Right kidney (tissue), 1 donor: Measurements from ENCODE around the gene HNRNPA0.
A peak's percentile ranks its signal among the peaks of the same experiment; 100 is the strongest.

Experiments used
- DNase-seq: peaks from one replicate; pipeline ENCODE4 v3.0.0-alpha.2; 2016

HNRNPA0 gene

DNA sequence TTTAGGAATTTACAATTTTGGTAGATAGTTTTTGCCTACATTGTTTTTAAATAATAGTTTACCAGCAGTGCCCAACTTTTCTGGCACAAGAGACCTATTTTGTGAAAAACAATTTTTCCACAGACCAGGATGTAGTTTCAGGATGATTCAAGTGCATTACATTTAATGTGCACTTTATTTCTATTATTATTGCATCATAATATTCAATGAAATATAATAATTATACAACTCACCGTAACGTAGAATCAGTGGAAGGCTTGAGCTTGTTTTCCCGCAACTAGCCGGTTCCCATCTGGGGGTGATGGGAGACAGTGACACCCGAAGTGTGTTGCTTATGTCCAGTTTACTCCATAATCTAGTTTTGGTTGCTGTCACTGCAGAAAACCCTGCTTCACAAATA, 3.5 kb upstream of the HNRNPA0 start:
- no peak for DNase-seq

DNA sequence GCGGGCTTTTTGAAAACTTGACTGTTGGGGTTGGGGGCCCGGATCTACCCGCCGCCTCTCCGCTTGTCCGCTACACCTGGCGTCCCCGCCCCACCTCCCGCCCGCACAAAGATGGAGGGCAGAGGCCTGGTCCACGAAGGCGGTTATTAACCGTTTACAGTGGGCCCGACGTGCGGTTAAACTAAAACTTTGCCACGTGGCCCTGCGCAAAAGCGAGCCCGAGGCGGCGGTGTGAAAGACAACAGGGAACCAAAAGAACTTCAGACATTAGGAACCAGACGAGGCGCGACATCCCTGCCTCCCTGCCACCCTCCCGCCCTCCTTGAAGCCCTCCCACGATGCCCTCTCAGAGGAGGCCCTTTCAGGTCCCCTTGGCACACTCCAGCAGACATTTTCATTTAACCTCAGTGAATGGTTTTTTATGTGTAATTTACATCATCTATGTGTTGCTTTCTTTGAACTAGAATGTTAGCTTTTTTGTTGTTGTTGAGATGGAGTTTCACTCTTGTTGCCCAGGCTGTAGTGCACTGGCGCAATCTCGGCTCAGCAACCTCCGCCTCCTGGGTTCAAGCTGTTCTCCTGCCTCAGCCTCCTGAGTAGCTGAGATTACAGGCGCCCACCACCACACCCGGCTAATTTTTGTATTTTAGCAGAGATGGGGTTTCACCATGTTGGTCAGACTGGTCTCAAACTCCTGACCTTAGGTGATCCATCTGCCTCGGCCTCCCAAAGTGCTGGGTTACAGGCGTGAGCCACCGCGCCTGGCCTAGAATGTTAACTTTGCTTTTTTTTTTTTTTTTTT, 999 bp upstream of the HNRNPA0 start:
- peak; percentile 94 for DNase-seq

DNA sequence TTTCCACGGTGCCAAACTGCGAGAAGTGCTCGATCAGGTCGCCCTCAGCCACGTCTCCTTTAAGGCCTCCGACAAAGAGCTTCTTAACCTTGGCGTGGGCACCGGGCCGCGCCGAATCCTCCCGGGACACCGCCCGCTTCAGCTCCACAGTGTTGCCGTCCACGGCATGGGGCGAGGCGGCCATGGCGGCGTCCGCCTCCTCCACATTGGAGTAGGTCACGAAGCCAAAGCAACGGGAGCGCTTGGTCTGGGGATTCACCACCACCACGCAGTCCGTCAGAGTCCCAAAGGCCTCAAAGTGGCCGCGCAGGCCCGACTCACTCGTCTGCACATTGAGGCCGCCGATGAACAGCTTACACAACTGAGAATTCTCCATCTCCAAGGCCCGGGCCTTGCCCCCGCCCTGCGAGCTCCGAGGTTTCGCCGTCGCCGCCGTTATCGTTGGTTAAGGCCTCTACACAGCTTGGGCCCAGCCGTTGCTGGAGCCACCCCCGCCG, 424 bp downstream of the HNRNPA0 start:
- DNase-seq = peak; percentile 90

DNA sequence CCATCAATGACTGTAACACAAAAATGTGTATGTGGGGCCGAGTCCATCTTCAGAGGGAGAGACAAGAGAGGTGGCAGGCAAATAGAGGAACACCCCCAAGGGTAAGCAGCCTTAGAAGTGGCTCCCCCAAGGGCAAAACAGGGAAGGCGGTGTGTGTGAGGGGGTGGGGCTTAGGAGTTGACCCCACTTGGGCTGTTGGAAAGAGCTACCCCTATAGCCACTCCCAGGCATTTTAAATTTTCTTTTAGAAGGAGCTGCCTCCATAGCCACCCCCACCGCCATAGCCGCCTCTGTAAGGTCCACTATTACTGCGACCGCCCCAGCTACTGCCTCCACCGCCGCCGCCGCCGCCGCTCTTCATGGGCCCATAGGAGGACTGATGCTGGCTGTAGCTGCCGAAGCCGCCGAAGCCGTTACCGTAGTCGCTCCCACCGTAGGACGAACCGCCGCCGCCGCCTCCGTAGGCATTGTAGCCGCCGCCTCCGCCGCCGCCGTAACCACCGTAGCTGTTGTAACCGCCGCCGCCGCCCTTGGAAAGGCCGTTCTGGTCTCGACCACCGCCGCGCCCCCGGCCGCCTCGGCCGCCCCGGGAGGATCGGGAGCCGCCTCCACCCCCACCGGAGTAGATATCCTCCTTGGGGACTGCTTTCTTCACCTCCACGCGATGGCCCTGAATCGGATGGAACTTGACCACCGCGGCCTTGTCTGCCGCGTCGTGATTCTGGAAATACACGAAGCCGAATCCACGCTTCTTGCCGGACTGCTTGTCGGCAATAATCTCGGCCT, 1.1 kb downstream of the HNRNPA0 start:
- DNase-seq = no peak

DNA sequence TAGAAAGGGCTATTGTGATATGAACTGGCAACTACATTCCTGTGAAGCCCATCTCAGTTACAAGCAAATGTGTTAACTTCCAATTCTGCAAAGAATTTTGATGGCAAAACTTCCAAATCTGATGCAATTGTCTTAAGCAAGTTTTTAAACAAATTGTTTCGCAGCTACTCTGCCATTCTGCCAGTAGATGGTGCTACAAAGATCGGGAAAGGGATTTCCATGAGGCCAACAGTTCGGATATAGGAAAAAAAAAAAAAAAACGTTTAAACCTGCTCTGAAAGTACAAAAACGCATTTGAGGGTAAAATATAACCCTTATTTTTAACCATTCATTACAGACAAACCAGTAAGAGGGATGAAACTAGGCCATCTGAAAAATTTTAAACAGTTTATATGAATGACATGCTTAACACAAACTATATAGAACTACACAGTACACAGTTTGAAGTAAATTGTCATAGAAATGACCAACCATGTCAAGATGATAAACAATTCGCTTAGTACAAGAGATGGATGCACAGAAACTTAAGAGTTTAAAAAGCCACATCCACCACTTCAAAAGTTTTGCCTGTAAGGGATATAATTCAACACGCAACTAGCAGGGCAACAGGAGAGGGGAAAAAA, 2.2 kb downstream of the HNRNPA0 start:
- peak; percentile 24 for DNase-seq

DNA sequence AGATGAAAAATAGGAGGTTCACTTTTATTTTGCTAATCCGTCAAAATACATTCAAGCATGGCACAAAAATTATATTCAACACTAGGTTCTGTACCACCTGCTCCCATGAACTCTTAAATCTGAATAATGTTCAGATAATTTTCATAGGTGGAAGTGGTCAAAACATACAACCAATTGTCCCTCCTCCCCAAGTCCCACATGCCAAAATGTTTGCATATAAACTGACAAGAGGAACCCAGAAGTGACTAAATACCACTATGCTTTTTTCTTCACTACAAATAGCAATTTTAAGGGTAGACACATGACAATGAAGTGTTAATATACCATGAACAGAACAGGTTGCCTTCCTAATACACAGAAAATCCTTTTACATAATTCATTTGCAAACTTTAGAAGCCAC, 3.7 kb downstream of the HNRNPA0 start:
- DNase-seq = no peak

DNA sequence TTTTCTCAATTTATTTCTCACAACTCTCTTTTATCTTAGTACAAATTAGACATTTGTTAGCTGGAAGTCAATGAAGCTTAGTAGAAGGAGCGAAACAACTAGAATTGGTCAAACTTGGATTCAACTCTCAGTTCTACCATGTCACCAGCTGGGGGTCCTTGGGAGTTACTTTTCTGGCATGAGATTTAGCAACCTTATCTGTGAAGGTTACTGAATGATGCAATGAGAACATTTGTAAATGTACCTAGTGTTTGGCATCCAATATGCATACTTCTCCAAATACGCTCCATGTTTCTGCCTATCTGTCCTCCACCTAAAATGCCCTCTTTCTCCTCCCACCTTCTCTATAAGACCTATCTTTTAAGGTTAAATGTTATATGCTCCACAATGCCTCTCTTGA, 6.3 kb downstream of the HNRNPA0 start:
- DNase-seq = no peak

DNA sequence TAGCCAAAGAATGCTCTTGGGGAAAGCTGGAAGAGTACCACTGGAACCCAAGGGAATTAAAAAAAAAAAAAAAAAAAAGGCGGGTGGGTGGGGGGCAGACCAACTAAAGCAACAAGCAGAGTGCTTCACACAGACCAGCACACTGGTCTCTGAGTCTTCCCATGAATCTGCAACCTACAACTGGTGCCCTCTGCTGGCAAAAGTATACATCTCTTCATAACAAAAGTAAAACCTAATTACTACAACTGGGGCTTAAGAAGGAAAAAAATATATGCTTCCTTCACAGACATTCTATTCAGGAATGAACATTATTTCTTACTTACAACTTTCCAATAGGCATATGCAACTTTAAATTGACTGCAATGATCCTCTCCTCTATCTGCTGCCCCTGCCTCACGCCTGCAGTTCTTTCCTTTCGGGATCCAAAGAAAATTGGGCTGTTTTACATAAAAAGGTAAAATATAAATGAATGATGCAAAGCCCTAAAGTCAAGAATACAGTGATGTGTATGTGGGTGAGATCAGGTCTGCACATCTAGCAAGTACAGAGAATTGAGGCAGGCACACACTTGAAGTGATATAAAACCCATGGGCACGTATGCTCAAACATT, 11.0 kb downstream of the HNRNPA0 start:
- DNase-seq = no peak

DNA sequence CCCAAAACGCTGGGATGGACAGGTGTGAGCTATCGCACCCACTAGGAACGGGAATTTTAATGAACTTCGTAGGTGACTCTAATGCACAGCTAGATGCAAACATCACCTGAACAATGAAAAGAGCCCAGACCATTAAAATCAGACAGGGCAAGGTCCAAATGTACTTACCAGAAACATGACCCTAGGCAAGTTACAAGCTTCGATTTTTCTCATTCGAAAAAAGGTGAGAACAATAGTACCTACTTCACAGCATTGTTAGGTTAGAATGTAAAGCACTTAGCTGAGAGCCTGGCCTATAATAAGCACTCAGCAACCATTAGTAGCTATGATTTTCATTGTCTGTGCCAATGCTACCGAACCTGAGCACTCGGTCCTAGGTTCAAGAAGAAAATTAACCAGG, 12.4 kb downstream of the HNRNPA0 start:
- DNase-seq = no peak

DNA sequence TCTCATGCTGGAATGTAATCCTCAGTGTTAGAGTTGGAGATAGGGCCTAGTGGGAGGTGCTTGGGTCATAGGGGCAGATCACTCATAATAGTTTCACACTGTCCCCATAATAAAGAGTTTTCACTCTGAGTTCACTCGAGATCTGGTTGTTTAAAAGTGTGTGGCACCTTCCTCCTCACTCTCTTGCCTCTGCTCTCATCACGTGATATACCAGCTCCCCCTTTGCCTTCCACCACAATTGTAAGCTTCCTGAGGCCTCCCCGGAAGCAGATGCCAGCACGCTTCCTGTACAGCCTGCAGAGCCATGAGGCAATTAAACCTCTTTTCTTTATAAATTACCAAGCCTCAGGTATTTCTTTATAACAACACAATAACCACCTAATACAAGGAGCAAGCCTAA, 14.4 kb downstream of the HNRNPA0 start:
- no peak for DNase-seq

DNA sequence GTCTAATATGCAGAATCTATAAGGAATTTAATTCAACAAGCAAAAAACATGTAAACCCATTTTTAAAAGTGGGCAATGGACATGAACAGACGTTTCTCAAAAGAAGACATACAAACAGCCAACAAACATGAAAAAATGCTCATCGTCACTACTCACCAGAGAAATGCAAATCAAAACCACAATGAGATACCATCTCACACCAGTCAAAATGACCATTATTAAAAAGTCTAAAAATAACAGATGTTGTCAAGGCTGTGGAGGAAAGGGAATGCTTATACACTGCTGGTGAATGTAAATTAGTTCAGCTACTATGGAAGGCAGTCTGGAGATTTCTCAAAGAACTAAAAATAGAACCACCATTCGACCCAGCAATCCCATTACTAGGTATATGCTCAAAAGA, 15.2 kb downstream of the HNRNPA0 start:
- no peak for DNase-seq

DNA sequence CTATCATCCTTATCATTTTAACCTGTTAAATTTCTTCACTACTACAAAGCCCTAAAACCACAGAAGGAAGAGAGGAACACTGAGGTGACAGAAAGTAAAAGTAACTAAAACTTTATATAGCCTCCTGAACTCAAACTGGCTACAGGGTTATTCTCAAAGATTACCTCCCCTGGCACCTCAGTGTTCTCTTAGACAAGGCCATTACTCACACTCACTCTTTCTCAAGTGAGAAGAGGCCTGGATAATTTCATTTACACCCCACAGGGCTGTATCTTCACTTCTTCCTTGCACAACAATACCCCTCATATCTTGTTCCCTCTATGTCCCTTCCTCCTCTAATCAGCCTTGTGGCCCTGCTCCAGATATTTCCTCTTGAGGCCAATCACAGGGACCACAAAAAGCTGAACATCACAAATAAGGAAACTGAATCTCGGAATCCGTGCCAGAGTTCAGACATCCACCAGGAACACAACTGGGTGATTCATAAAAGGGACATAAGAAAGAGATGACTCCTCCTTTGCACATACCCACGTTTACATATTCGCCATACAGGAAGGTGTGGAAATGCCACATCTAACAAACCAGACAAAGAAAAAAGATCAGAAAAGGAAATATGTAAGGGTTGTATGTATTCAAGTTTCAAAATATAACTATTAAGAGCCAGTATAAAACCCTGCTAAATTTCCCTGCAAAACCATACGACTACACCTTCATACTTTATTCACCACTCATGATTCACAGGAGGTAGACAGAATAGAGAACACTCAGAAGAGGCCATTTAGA, 16.6 kb downstream of the HNRNPA0 start:
- DNase-seq = no peak

DNA sequence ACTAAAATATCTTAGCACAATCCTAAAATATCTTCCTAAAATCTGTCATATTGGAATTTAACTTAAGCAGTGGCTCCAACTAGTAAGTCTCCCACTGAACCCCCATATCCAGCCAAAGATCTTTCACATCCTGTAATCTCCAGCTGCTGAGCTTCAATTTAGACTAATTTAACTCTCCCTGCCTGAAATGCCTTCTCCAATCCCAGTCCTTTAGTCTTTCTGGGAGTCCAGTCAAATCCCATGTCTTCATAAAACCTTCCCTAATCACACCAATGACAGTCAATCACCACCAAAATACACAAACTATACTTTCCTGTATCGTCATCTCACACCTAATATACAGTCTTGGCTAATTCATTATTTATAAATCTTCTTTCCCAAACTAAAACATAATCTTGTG, 17.7 kb downstream of the HNRNPA0 start:
- no peak for DNase-seq

DNA sequence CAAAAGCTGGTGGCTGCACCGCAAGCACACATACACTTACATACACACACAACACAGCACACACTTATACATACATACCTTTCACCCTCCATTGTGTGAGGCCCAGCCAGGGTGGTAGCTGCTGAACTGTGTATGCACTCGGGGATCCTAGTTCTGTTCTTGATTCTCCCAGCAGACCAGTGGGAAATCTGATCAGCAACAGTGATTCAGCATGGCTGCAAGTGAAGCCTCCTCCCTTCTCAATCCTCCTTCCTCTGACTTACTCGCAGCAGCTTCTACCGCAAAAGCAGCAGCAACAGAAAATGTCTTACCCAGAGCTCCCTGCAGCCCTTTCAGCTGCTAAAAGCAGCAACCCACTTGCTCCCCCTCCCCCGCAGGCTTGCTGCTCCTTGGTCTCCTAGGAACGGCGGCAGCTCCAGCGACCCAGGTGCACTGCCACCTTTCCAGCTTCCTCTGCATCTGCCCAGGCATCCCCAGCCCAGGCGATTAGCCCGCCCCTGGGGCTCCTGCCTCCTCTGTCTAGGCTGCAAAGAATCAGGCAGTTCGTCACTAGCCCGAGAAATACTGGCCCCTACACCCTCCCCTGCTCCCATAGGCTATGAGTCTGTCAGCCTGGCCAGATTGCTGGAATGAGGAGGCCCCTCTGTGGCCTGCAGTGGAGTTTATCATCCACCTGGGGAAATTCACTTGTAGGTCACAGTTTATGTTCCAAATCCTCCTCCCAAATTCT, 18.4 kb downstream of the HNRNPA0 start, which contains the start of gene KLHL3:
Gene KLHL3 (minus strand): TSS at position 535 of the 730 bp plus-strand sequence. CDS start 443 bp downstream, at position 92.
- DNase-seq = peak; percentile 76

DNA sequence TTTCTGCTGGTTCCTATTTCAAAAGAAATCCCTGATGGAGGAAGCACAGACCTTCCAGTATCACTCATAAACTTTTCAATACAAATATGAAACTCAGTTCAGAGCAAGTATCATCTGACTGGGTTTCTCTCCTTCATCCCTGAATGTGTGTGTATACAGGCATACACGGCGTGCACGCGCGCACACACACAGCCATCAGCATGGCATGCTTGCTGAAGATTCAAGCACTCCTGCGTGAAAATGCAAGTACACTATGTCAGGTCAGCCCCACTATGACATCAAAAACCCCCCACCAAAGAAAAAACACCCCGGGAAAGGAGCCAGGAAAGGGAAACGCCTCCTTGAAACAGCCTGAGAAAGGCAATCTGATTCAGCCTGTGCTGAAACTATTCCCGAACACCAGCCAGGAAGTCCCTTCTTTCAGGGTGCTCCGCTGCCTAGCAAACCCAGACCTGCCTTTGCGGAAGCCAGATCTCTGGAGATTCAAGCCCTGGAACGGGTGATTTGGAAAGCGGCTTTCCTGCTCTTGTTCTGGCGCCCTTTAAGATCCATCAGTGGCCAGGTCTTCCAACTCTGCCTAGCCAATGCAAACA, 19.1 kb downstream of the HNRNPA0 start:
- DNase-seq = peak; percentile 72

DNA sequence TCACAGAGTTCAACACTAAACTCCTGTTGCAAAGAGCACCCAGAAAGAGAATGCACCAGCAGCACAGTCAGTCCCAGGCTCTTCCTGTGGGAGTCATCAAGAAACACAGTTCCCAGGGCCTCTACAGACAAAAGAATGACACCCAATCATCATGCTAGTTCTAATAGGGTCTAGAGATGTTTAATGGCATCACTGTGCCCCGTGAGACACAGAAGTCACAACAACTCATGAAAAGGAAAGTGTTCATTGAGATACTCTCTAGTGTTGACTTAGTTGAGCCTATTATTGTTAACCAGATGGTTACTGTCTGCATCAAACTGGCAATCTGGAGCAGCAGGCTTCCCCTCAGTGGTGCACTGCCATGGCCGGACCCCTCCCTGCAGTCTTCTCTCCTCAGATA, 19.8 kb downstream of the HNRNPA0 start:
- DNase-seq = no peak

DNA sequence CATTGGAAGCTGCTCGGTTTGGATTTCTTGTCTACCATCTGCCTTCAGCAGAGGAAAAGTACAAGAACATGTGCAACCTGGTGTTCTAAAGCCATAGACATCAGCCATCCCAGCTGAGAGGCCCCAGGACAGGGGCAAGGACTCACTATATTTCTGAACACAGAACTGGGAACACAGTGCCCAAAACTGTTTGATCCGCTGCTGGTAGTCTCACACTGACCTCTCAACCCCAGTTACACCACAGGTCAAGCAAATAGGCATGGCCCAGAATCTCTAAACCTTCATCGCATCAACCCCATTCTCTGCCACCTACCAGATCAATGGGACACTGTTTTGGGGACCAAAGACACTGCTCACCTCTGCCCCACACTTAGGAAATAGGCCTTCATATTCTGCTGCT, 20.2 kb downstream of the HNRNPA0 start:
- DNase-seq = no peak

DNA sequence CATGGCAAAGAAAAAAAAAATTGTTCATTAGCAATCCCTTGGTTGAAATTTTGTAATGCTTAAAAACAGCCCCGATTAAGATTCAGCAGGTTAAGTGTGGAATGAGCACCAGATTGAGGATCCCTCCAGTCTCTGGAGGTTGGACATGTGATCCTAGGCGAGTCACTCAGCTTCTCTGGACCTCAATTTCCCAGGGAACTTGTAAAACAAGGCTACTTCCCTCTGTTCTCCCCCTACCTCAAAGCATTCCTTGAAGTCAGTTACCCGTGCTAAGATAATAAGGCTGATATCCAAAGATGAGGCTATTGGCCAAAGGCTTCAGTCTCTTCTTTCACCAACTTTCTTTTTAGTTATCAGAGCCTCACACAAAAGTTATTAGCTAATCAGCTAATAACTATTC, 21.2 kb downstream of the HNRNPA0 start:
- no peak for DNase-seq

DNA sequence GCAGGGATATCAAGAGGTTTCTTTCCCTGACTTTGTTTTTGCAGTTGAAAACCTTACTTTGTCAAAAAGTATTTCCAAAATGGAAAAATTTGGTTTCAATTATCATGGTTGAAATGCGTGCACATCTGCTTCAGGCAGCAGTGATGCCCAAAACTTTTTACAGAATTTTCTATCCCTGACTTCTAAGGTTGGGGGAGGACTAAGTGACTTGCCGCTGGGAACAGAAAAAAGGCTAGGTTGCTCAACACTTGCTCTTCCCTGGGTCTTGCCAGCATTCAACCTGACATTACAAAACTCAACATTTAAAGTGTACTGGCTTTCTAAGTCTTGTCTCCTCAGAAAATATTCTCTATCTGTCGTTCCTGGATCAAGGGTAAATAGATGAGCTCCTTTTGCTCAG, 23.0 kb downstream of the HNRNPA0 start:
- DNase-seq = no peak

DNA sequence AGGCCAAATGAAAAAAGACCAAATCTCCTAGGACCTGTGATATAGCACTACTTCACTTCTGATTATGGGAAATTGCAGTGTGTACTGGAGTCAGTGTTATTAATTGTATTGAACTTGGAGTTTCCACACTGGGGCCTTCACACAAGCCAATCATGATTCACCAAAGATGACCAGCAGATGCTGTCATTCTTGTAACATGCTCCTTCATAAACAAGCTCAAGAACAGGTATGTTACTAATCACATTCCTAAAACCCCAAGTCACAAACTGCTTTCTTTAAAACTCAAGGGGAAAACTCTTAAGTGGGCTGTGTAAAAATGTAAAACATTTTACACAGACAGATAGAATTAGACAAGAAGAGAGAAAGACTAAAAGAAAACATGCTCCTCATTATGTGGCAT, 23.8 kb downstream of the HNRNPA0 start:
- no peak for DNase-seq

DNA sequence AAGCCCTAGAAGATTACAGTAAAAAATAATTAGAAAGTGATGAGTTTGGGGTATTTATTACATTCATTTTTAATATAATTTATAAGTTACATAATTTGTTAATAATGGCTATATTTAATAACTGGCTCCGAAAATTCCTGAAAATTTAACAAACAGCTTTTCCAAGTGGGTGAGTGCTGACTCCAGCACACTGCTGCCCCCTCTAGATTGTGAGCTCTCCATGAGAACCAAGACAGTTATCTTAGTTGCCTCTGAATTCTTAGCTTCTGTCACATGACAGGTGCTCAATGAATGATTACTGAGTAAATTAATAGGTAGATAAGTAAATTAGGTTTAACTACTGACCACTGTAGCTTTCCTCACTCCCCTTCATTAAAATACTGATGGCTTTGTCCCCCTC, 26.1 kb downstream of the HNRNPA0 start:
- DNase-seq = no peak
